Neural cell (in vitro differentiated cells): Measurements from ENCODE around the gene ANP32D.

Source experiments
- EZH2 ChIP-seq: fragments of 200-600, 300-800 bp; shearing (Covaris generic), sonication (generic); IDR thresholded peaks from 2 replicates; pipeline ENCODE4 v1.6.1; 2014; ENCODE audit warnings: antibody characterized with exemption, low read length, borderline replicate concordance, mild to moderate bottlenecking; ENCODE audit not compliant: insufficient read depth, poor library complexity, severe bottlenecking
- RAD21 ChIP-seq: fragments of 450-650 bp; conservative IDR thresholded peaks from 2 replicates; pipeline ENCODE4 v1.6.1; 2014; ENCODE audit warnings: antibody characterized with exemption, mild to moderate bottlenecking, moderate library complexity
- SMC3 ChIP-seq: fragments of 450-650 bp; conservative IDR thresholded peaks from 2 replicates; pipeline ENCODE4 v1.6.1; 2014; ENCODE audit warnings: antibody characterized with exemption, mild to moderate bottlenecking, moderate library complexity; ENCODE audit not compliant: poor library complexity
- TAF1 ChIP-seq: IDR thresholded peaks from 2 replicates; pipeline ENCODE4 v1.6.1; 2012; ENCODE audit warnings: low read depth
- TF ChIP-seq, protein P1 (sequence below): fragments of 450-650 bp; IDR thresholded peaks from 2 replicates; pipeline ENCODE4 v1.5.1; 2014; ENCODE audit warnings: antibody characterized with exemption, mild to moderate bottlenecking, moderate library complexity; ENCODE audit not compliant: poor library complexity, severe bottlenecking
- TF ChIP-seq, protein P2 (sequence below): IDR thresholded peaks from 2 replicates; pipeline ENCODE4 v1.6.1; 2012; ENCODE audit warnings: borderline replicate concordance

DNA sequence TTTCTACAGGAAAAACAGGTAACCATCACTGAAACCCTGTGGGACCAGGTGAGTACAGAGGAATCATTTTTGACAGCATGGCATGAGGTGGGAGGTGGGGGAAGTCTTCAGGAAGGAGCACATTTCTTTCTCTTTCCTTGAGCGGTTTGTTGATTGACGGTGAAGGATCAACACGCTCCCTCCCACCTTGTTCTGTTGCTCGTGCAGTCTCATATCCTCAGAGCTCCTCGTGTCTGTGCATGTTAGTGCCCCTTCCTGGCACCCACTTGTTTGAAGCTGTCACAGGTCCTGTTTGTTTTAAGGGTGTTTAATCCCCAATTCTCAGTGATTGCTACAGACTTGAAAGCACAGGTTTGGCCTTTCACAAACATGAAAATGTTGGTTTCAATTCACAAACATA, 14.3 kb downstream of the ANP32D start:
- TF ChIP-seq, protein P1, sequence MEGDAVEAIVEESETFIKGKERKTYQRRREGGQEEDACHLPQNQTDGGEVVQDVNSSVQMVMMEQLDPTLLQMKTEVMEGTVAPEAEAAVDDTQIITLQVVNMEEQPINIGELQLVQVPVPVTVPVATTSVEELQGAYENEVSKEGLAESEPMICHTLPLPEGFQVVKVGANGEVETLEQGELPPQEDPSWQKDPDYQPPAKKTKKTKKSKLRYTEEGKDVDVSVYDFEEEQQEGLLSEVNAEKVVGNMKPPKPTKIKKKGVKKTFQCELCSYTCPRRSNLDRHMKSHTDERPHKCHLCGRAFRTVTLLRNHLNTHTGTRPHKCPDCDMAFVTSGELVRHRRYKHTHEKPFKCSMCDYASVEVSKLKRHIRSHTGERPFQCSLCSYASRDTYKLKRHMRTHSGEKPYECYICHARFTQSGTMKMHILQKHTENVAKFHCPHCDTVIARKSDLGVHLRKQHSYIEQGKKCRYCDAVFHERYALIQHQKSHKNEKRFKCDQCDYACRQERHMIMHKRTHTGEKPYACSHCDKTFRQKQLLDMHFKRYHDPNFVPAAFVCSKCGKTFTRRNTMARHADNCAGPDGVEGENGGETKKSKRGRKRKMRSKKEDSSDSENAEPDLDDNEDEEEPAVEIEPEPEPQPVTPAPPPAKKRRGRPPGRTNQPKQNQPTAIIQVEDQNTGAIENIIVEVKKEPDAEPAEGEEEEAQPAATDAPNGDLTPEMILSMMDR, result no peak
- TF ChIP-seq, protein P2, sequence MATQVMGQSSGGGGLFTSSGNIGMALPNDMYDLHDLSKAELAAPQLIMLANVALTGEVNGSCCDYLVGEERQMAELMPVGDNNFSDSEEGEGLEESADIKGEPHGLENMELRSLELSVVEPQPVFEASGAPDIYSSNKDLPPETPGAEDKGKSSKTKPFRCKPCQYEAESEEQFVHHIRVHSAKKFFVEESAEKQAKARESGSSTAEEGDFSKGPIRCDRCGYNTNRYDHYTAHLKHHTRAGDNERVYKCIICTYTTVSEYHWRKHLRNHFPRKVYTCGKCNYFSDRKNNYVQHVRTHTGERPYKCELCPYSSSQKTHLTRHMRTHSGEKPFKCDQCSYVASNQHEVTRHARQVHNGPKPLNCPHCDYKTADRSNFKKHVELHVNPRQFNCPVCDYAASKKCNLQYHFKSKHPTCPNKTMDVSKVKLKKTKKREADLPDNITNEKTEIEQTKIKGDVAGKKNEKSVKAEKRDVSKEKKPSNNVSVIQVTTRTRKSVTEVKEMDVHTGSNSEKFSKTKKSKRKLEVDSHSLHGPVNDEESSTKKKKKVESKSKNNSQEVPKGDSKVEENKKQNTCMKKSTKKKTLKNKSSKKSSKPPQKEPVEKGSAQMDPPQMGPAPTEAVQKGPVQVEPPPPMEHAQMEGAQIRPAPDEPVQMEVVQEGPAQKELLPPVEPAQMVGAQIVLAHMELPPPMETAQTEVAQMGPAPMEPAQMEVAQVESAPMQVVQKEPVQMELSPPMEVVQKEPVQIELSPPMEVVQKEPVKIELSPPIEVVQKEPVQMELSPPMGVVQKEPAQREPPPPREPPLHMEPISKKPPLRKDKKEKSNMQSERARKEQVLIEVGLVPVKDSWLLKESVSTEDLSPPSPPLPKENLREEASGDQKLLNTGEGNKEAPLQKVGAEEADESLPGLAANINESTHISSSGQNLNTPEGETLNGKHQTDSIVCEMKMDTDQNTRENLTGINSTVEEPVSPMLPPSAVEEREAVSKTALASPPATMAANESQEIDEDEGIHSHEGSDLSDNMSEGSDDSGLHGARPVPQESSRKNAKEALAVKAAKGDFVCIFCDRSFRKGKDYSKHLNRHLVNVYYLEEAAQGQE, result no peak
- TF ChIP-seq EZH2 (no peak), RAD21 (no peak), SMC3 (no peak), TAF1 (no peak)
